GM12878 (cell line): ENCODE results near the gene OR52K1. TPM values are rescaled to one million over a fixed set of nuclear protein-coding genes. Genes with fewer than 3 reads are reported as not detected.

Source experiments
- ATAC-seq: fragments of 200-7000 bp; cut with Tn5 transposase; 3 replicates; pipeline ENCODE4 v1.9.1; 2020; ENCODE audit warnings: mild to moderate bottlenecking, moderate library complexity
- BruUV-seq: library from RNA; stranded (reverse); fragments of 400-500 nt; replicated peaks from 2 replicates; lab custom pipeline; 2021; lab: Mats Ljungman, UMichigan
- CTCF ChIA-PET: fragments of 300-600 bp; sonication (Branson Sonifier 250); formaldehyde crosslinking; extraction: SDS; loops from one replicate; lab custom pipeline; 2021; ENCODE audit warnings: inconsistent platforms; lab: Yijun Ruan, JAX
- POLR2A ChIA-PET: fragments of 350-600 bp; formaldehyde crosslinking; extraction: SDS; loops from one replicate; lab custom pipeline; 2021; ENCODE audit warnings: inconsistent platforms; lab: Charles Lee
- RAD21 ChIA-PET: fragments of 300-600 bp; sonication (Branson Sonifier 250); formaldehyde crosslinking; loops from one replicate; lab custom pipeline; 2023; ENCODE audit warnings: antibody characterized with exemption; ENCODE audit not compliant: unreplicated experiment; lab: Charles Lee
- SMC1A ChIA-PET: fragments of 300-600 bp; sonication (Branson Sonifier 250); formaldehyde crosslinking; loops from one replicate; lab custom pipeline; 2023; ENCODE audit not compliant: unreplicated experiment, uncharacterized antibody; lab: Charles Lee
- DNase-seq: peaks from one replicate; pipeline ENCODE4 v3.0.0-alpha.2; 2011; ENCODE audit warnings: low read depth, low spot score
- FAIRE-seq: peaks from 3 replicates; lab custom pipeline; 2011; peaks lifted over from hg19 to GRCh38; lab: Jason Lieb, UNC
- H2AFZ ChIP-seq: 2 replicates; pipeline ENCODE4 v1.6.0; 2011; ENCODE audit warnings: low read depth, low read length, control low read depth; ENCODE audit not compliant: control insufficient read depth
- H3K27ac ChIP-seq: 2 replicates; pipeline ENCODE4 v1.5.1; 2011; ENCODE audit warnings: control low read depth; ENCODE audit not compliant: control insufficient read depth, insufficient read depth
- H3K27me3 ChIP-seq, 2 experiments: replicated peaks in 1 of 2; 2 replicates each; pipeline versions ENCODE4 v1.6.0 to v1.6.1; 2011; ENCODE audit warnings: low read length in 1 of 2; ENCODE audit not compliant: control insufficient read depth in 2 of 2, insufficient read depth in 2 of 2
- H3K36me3 ChIP-seq, 2 experiments: 2 replicates each; pipeline ENCODE4 v1.5.1; 2011; ENCODE audit warnings: low read length in 1 of 2; ENCODE audit not compliant: control insufficient read depth in 2 of 2, insufficient read depth in 2 of 2
- H3K4me1 ChIP-seq: 2 replicates; pipeline ENCODE4 v1.6.1; 2011; ENCODE audit warnings: mild to moderate bottlenecking, low read length, moderate library complexity, mixed read lengths; ENCODE audit not compliant: control insufficient read depth, insufficient read depth
- H3K4me2 ChIP-seq: 2 replicates; pipeline ENCODE4 v1.6.0; 2011; ENCODE audit warnings: control low read depth; ENCODE audit not compliant: control insufficient read depth, insufficient read depth
- H3K4me3 ChIP-seq: fragments of 200-600 bp; sonication (generic); 2 replicates; pipeline ENCODE4 v1.5.1; 2016
- H3K79me2 ChIP-seq: 2 replicates; pipeline ENCODE4 v1.6.0; 2011; ENCODE audit warnings: low read length; ENCODE audit not compliant: control insufficient read depth, insufficient read depth
- H3K9ac ChIP-seq: 2 replicates; pipeline ENCODE4 v1.8.0; 2011; ENCODE audit warnings: low read length, control low read depth, mixed read lengths; ENCODE audit not compliant: control insufficient read depth, insufficient read depth
- H3K9me3 ChIP-seq: replicated peaks from 3 replicates; pipeline ENCODE4 v1.5.1; 2011; ENCODE audit warnings: mild to moderate bottlenecking, low read length; ENCODE audit not compliant: control insufficient read depth, insufficient read depth
- H4K20me1 ChIP-seq: 2 replicates; pipeline ENCODE4 v1.6.0; 2011; ENCODE audit not compliant: control insufficient read depth, insufficient read depth
- ASH2L ChIP-seq: fragments of 300-600, 200-600 bp; sonication (generic); IDR thresholded peaks from 2 replicates; pipeline ENCODE4 v1.6.1; 2017; ENCODE audit warnings: low read depth, mild to moderate bottlenecking, borderline replicate concordance
- CEBPB ChIP-seq, 2 experiments: fragments of 150-350 bp in 1 of 2; IDR thresholded peaks; 2 replicates each; pipeline ENCODE4 v1.6.1; 2012 to 2014; ENCODE audit warnings: low read depth in 2 of 2, low read length in 2 of 2, borderline replicate concordance in 1 of 2, inconsistent platforms in 1 of 2
- CUX1 ChIP-seq: IDR thresholded peaks from 2 replicates; pipeline ENCODE4 v1.6.1; 2012; ENCODE audit warnings: improper control_type of control experiment, low read depth, low read length; ENCODE audit not compliant: insufficient replicate concordance
- E2F8 ChIP-seq: fragments of 450-650 bp; IDR thresholded peaks from 2 replicates; pipeline ENCODE4 v1.6.1; 2018; ENCODE audit warnings: mild to moderate bottlenecking, low read depth, moderate library complexity; ENCODE audit not compliant: partially characterized antibody
- FOS ChIP-seq: IDR thresholded peaks from 3 replicates; pipeline ENCODE4 v1.6.1; 2011; ENCODE audit warnings: borderline replicate concordance; ENCODE audit not compliant: insufficient read length; ENCODE audit errors: extremely low read depth
- JUNB ChIP-seq: IDR thresholded peaks from 2 replicates; pipeline ENCODE4 v1.6.1; 2016; ENCODE audit warnings: antibody characterized with exemption, mild to moderate bottlenecking
- JUND ChIP-seq: IDR thresholded peaks from 2 replicates; pipeline ENCODE4 v1.6.1; 2012; ENCODE audit warnings: low read depth, mild to moderate bottlenecking, low read length, improper control_type of control experiment, moderate library complexity
- MEF2A ChIP-seq: IDR thresholded peaks from 2 replicates; pipeline ENCODE4 v1.6.1; 2011; ENCODE audit warnings: low read depth, mild to moderate bottlenecking, low read length, moderate library complexity; ENCODE audit not compliant: insufficient read depth
- MXI1 ChIP-seq: fragments of 150-350 bp; IDR thresholded peaks from 2 replicates; pipeline ENCODE4 v1.6.1; 2011; ENCODE audit warnings: low read depth, mild to moderate bottlenecking, inconsistent platforms, low read length, improper control_type of control experiment
- POLR2A ChIP-seq: IDR thresholded peaks from 2 replicates; pipeline ENCODE4 v1.6.1; 2011; ENCODE audit warnings: low read depth, mild to moderate bottlenecking, low read length
- RAD51 ChIP-seq: fragments of 450-650 bp; IDR thresholded peaks from 2 replicates; pipeline ENCODE4 v1.6.1; 2016; ENCODE audit warnings: moderate library complexity, mild to moderate bottlenecking, inconsistent platforms
- RBBP5 ChIP-seq: fragments of 200-600 bp; sonication (generic); conservative IDR thresholded peaks from 2 replicates; pipeline ENCODE4 v1.6.1; 2016
- SMAD5 ChIP-seq: IDR thresholded peaks from 2 replicates; pipeline ENCODE4 v1.6.1; 2016; ENCODE audit warnings: antibody characterized with exemption, low read depth
- SREBF2 ChIP-seq: IDR thresholded peaks from 2 replicates; pipeline ENCODE4 v1.6.1; 2012; ENCODE audit warnings: mild to moderate bottlenecking, low read length
- TCF12 ChIP-seq: IDR thresholded peaks from 2 replicates; pipeline ENCODE4 v1.6.1; 2011; ENCODE audit warnings: low read depth, mild to moderate bottlenecking, low read length
- USF2 ChIP-seq: IDR thresholded peaks from 2 replicates; pipeline ENCODE4 v1.6.1; 2011; ENCODE audit warnings: low read depth, low read length, improper control_type of control experiment, borderline replicate concordance
- WGBS: methylation state at CpG from one replicate; pipeline ENCODE4 v1.1.6; 2016; ENCODE audit warnings: low lambda C conversion rate; ENCODE audit not compliant: insufficient replicate concordance, insufficient coverage; ENCODE audit errors: missing lambda C conversion rate; 5-methylcytosine and 5-hydroxymethylcytosine counted together
- in situ Hi-C: fragments of 300-500 bp; cut with MboI; formaldehyde crosslinking; loops from 9 replicates; pipeline ENCODE4 v1.14.3; 2018; ENCODE audit warnings: mixed read lengths
- intact Hi-C: fragments of 100-400 bp; cut with micrococcal nuclease; formaldehyde crosslinking; loops from one replicate; pipeline ENCODE4 v1.14.2; 2022; ENCODE audit not compliant: unreplicated experiment
- polyA plus RNA-seq, 11 experiments: library from polyadenylated mRNA; depleted of rRNA in 4 of 11; unstranded in 6 of 11; stranded (reverse) in 5 of 11; fragments of >200 nt; fragmentation: Nextera tagmentation in 4 of 11; fragmentation: Illumina TruSeq in 1 of 11; extraction: Ambion mirVana in 4 of 11; extraction: Trizol in 1 of 11; gene quantifications; 1 replicate in 1 of 11; 2 replicates in 10 of 11; pipeline versions ENCODE4 v1.2.1 to v1.2.3, GENCODE V29; 2011 to 2016; ENCODE audit warnings: inconsistent platforms in 2 of 11, missing spikeins in 2 of 11, low read depth in 1 of 11
- total RNA-seq, 4 experiments: library from RNA; depleted of rRNA in 3 of 4; stranded (reverse); fragments of >200 nt in 3 of 4; fragmentation: Illumina TruSeq in 1 of 4; extraction: Trizol in 1 of 4; gene quantifications; 2 replicates each; pipeline versions ENCODE4 v1.2.1 to v1.2.3, GENCODE V29; 2013 to 2021

Gene OR52K1
- total and polyA plus RNA-seq, 10 of the 15 experiments (the other 5 are each of a cell fraction or from before 2014, with no cell fraction given) = not detected

- in situ Hi-C loops (no loop called here), intact Hi-C loops (no loop called here)
- TF ChIP-seq MEF2A (no peak), USF2 (no peak), CUX1 (no peak), FOS (no peak), MXI1 (no peak), TCF12 (no peak), RBBP5 (no peak), CEBPB (IDR thresholded peaks at IDR 0.05; ENCODE audit: borderline replicate concordance in 1 of 2, low read depth in 2 of 2, low read length in 2 of 2) (no peak), POLR2A (no peak), JUNB (no peak), SMAD5 (no peak), JUND (no peak), RAD51 (no peak), ASH2L (no peak), SREBF2 (no peak), E2F8 (no peak)
- Histone ChIP-seq H2AFZ (no peak overlapping the region), H3K9me3 (no peaks in the 10 kb centered on the region; the same call in 1 of the 3 replicates), H3K4me1 (no peaks in the 10 kb centered on the region; the same call in 1 of the 2 replicates), H3K4me2 (no peak overlapping the region), H3K9ac (no peak overlapping the region), H4K20me1 (no peaks in the 10 kb centered on the region), H3K36me3 (no peaks in the 10 kb centered on the region), H3K4me3 (no peak overlapping the region), H3K79me2 (no peaks in the 10 kb centered on the region), H3K27ac (no peak overlapping the region), H3K27me3 (no peaks in the 10 kb centered on the region)
- ChIA-PET POLR2A (no interaction called here), SMC1A (no interaction called here), CTCF (interaction anchor here (1.1 to 5.5 kb wide), 2 partner anchors 294 to 310 kb away, joined by 3 to 91 read pairs; no protein-coding TSS in a partner anchor), RAD21 (interaction anchor here (5.2 kb wide), 1 partner anchor 309 kb away, joined by 46 read pairs; no protein-coding TSS in a partner anchor)
- DNase-seq (no peak), FAIRE-seq (no peak), ATAC-seq (no peak)
- no TSS peak for BruUV-seq
- 48% methylated on average over 6 of the region's 6 CpGs for WGBS
Observed at GRCh38 chr11:4495986-4496385, 13.5 kb downstream of the OR52K1 start.
